Astrocyte (in vitro differentiated cells and primary cell): ENCODE results near the gene FHIT. TPM values are rescaled to one million over a fixed set of nuclear protein-coding genes. Genes with fewer than 3 reads are reported as not detected.

ENCODE experiments used
- DNase-seq: peaks from one replicate; pipeline ENCODE4 v3.0.0-alpha.2; 2010; ENCODE audit warnings: low read depth
- FAIRE-seq: peaks from 2 replicates; lab custom pipeline; 2011; peaks lifted over from hg19 to GRCh38; lab: Jason Lieb, UNC
- H2AFZ ChIP-seq: 2 replicates; pipeline ENCODE4 v1.6.0; 2012; ENCODE audit warnings: low read depth, low read length, inconsistent platforms
- H3K27ac ChIP-seq: 2 replicates; pipeline ENCODE4 v1.5.1; 2011; ENCODE audit warnings: low read depth, low read length, inconsistent platforms
- H3K27me3 ChIP-seq: 2 replicates; pipeline ENCODE4 v1.6.0; 2011; ENCODE audit warnings: low read length, inconsistent platforms; ENCODE audit not compliant: insufficient read depth
- H3K36me3 ChIP-seq: 2 replicates; pipeline ENCODE4 v1.5.1; 2011; ENCODE audit warnings: low read length, inconsistent platforms; ENCODE audit not compliant: insufficient read depth
- H3K4me1 ChIP-seq: 2 replicates; pipeline ENCODE4 v1.5.1; 2011; ENCODE audit warnings: low read length, inconsistent platforms; ENCODE audit not compliant: insufficient read depth
- H3K4me2 ChIP-seq: 2 replicates; pipeline ENCODE4 v1.6.0; 2012; ENCODE audit warnings: low read length, inconsistent platforms
- H3K4me3 ChIP-seq: 2 replicates; pipeline ENCODE4 v1.5.1; 2011; ENCODE audit warnings: low read depth, mild to moderate bottlenecking, low read length, inconsistent platforms; ENCODE audit not compliant: insufficient read depth
- H3K79me2 ChIP-seq: 2 replicates; pipeline ENCODE4 v1.6.0; 2012; ENCODE audit warnings: mild to moderate bottlenecking, low read length, inconsistent platforms; ENCODE audit not compliant: insufficient read depth
- H3K9ac ChIP-seq: 2 replicates; pipeline ENCODE4 v1.6.0; 2012; ENCODE audit warnings: mild to moderate bottlenecking, low read length, inconsistent platforms
- H3K9me3 ChIP-seq: 2 replicates; pipeline ENCODE4 v1.5.1; 2012; ENCODE audit warnings: low read depth, mild to moderate bottlenecking, low read length, inconsistent platforms; ENCODE audit not compliant: insufficient read depth
- H4K20me1 ChIP-seq: 2 replicates; pipeline ENCODE4 v1.6.0; 2012; ENCODE audit warnings: low read length, inconsistent platforms; ENCODE audit not compliant: insufficient read depth
- H3K27ac Mint-ChIP-seq: one replicate; pipeline ENCODE4 v1.8.0; 2021; ENCODE audit warnings: mild to moderate bottlenecking, mixed read lengths; ENCODE audit not compliant: unreplicated experiment
- H3K27me3 Mint-ChIP-seq: one replicate; pipeline ENCODE4 v1.8.0; 2021; ENCODE audit warnings: low read depth, mixed read lengths; ENCODE audit not compliant: unreplicated experiment
- H3K36me3 Mint-ChIP-seq: one replicate; pipeline ENCODE4 v1.8.0; 2021; ENCODE audit warnings: low read depth, mixed read lengths; ENCODE audit not compliant: unreplicated experiment
- H3K4me1 Mint-ChIP-seq: one replicate; pipeline ENCODE4 v1.8.0; 2021; ENCODE audit warnings: low read depth, mixed read lengths; ENCODE audit not compliant: unreplicated experiment
- H3K4me3 Mint-ChIP-seq: one replicate; pipeline ENCODE4 v1.8.0; 2021; ENCODE audit warnings: mild to moderate bottlenecking, moderate library complexity, mixed read lengths; ENCODE audit not compliant: unreplicated experiment
- H3K9me3 Mint-ChIP-seq: one replicate; pipeline ENCODE4 v1.8.0; 2021; ENCODE audit warnings: mild to moderate bottlenecking, mixed read lengths; ENCODE audit not compliant: unreplicated experiment
- EZH2 ChIP-seq: IDR thresholded peaks from 2 replicates; pipeline ENCODE4 v1.6.1; 2012; ENCODE audit warnings: mild to moderate bottlenecking, low read length, inconsistent platforms; ENCODE audit not compliant: insufficient read depth
- total RNA-seq: library from RNA; stranded (reverse); gene quantifications from 2 replicates; pipeline ENCODE4 v1.2.1, GENCODE V29; 2021
- TF ChIP-seq, protein P1 (sequence below): IDR thresholded peaks from 2 replicates; pipeline ENCODE4 v1.5.1; 2011; ENCODE audit warnings: low read depth, mild to moderate bottlenecking, inconsistent platforms, low read length, moderate library complexity; ENCODE audit not compliant: insufficient read depth

The FHIT gene
- total RNA-seq, 1 donor from 2014 or later = 6.7 TPM

DNA sequence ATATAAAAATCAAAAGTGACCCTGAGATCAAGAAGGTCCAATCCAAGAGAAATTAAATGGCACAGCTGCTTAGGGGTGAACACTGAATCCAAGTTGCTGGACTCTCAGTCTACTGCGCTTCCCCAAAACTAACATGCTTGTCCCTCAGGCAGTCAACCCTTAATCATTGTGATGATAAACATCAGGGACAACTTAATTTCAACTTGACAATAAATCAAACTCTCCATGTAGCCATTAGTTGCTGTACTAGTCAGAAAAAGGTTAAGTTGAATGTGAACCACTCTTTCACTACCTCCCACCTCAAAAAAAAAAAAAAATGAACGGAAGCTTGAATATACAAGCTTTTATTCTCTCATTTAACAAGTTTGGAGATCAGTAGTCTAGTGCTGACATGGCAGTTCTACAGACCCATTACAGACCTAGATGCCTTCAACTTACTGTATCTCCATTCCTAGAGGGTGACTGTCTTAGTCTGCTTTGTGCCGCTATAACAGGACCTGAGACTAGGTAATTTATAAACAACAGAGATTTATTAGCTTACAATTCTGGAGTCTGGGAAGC is 185.7 kb downstream of the FHIT start:
- Histone ChIP-seq H3K9me3 (no peaks in the 10 kb centered on the region), H3K9ac (no peak overlapping the region), H4K20me1 (no peaks in the 10 kb centered on the region), H3K79me2 (no peaks in the 10 kb centered on the region), H2AFZ (no peak overlapping the region), H3K4me1 (no peaks in the 10 kb centered on the region), H3K27me3 (no peaks in the 10 kb centered on the region), H3K27ac (no peak overlapping the region), H3K36me3 (no peaks in the 10 kb centered on the region), H3K4me2 (no peak overlapping the region), H3K4me3 (no peak overlapping the region)
- Mint-ChIP-seq H3K9me3 (peaks cover 2% of the 10 kb centered on the region), H3K27ac (no peak overlapping the region), H3K27me3 (no peaks in the 10 kb centered on the region), H3K36me3 (no peaks in the 10 kb centered on the region), H3K4me1 (no peaks in the 10 kb centered on the region), H3K4me3 (no peak overlapping the region)
- DNase-seq (no peak), FAIRE-seq (no peak)
- TF ChIP-seq, protein P1, sequence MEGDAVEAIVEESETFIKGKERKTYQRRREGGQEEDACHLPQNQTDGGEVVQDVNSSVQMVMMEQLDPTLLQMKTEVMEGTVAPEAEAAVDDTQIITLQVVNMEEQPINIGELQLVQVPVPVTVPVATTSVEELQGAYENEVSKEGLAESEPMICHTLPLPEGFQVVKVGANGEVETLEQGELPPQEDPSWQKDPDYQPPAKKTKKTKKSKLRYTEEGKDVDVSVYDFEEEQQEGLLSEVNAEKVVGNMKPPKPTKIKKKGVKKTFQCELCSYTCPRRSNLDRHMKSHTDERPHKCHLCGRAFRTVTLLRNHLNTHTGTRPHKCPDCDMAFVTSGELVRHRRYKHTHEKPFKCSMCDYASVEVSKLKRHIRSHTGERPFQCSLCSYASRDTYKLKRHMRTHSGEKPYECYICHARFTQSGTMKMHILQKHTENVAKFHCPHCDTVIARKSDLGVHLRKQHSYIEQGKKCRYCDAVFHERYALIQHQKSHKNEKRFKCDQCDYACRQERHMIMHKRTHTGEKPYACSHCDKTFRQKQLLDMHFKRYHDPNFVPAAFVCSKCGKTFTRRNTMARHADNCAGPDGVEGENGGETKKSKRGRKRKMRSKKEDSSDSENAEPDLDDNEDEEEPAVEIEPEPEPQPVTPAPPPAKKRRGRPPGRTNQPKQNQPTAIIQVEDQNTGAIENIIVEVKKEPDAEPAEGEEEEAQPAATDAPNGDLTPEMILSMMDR = no peak
- TF ChIP-seq EZH2 = no peak

DNA sequence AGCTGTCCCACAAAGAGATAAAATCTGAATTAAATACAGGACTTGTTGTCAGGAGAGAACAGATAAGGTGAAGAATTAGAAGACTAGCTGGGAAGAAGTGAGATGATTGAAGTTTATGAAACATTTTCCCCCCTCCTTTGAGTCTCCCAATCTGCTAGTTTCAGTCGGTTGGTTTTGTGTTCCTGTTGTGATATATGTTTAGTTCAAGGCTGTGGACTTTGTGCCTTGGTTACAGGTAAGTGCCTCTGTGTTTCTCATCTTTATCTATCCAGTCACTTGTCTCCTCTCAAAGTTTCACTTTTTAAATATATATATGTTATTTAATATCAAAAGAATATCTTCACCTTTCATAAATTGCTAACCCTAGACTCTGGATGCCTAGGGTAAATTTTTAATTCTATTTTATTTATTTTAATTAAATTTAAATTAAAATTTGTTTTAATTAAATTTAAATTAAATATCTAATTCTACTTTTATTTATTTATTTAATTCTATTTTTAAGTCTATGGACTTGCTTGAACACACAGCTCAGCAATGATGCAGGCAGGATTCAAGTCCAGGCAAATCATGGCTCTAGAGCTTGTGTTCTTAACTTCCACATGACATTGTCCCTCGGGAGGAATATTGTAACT is 190.0 kb downstream of the FHIT start:
- Mint-ChIP-seq H3K4me1 (no peaks in the 10 kb centered on the region), H3K27me3 (no peaks in the 10 kb centered on the region), H3K27ac (no peak overlapping the region), H3K9me3 (peaks cover 2% of the 10 kb centered on the region), H3K36me3 (no peaks in the 10 kb centered on the region), H3K4me3 (no peak overlapping the region)
- Histone ChIP-seq H3K4me1 (no peaks in the 10 kb centered on the region), H3K79me2 (no peaks in the 10 kb centered on the region), H3K36me3 (no peaks in the 10 kb centered on the region), H3K4me3 (no peak overlapping the region), H4K20me1 (no peaks in the 10 kb centered on the region), H3K27ac (no peak overlapping the region), H3K9me3 (no peaks in the 10 kb centered on the region), H3K27me3 (no peaks in the 10 kb centered on the region), H2AFZ (no peak overlapping the region), H3K4me2 (no peak overlapping the region), H3K9ac (no peak overlapping the region)
- FAIRE-seq = no peak
- DNase-seq = no peak
- no peak for TF ChIP-seq EZH2
- TF ChIP-seq, protein P1 = no peak

DNA sequence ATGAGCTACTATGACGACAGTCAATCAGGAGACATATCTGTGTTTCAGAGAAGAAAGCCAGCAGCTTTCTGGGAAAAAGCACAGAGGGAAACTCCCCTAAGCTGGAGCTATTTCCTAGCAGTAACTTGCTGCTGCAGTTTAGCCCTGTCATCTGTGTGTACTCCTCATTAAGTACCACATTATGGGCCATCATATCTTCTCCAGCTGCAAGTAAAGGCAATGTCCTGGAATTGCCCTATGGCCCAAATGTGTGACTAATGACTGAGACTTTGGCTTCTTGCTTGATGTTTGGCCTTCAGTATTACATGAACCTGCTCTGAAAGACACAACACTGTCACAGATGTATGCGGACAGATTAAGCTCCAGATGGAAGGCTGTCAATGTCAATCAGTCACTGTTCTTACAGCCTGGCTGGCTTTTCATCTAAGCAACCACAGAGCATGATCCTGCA is 190.8 kb downstream of the FHIT start:
- no peak for TF ChIP-seq EZH2
- TF ChIP-seq, protein P1 = no peak
- Mint-ChIP-seq H3K27ac (no peak overlapping the region), H3K27me3 (no peaks in the 10 kb centered on the region), H3K9me3 (peaks cover 2% of the 10 kb centered on the region), H3K36me3 (no peaks in the 10 kb centered on the region), H3K4me3 (no peak overlapping the region), H3K4me1 (no peaks in the 10 kb centered on the region)
- no peak for DNase-seq
- H3K9ac ChIP-seq = no peak overlapping the region
- H3K27me3 ChIP-seq = no peaks in the 10 kb centered on the region
- FAIRE-seq = no peak
- no peak overlapping the region for H3K4me2 ChIP-seq
- no peaks in the 10 kb centered on the region for H3K4me1 ChIP-seq
- no peak overlapping the region for H2AFZ ChIP-seq
- no peaks in the 10 kb centered on the region for H3K36me3 ChIP-seq
- H3K9me3 ChIP-seq = no peaks in the 10 kb centered on the region
- H3K79me2 ChIP-seq = no peaks in the 10 kb centered on the region
- H4K20me1 ChIP-seq = no peaks in the 10 kb centered on the region
- no peak overlapping the region for H3K27ac ChIP-seq
- H3K4me3 ChIP-seq = no peak overlapping the region
